HCT116 (cell line): ENCODE results near the gene TSPOAP1. TPM values are rescaled to one million over a fixed set of nuclear protein-coding genes. Genes with fewer than 3 reads are reported as not detected.

ENCODE experiments used
- ATAC-seq: fragments of 200-7000 bp; cut with Tn5 transposase; 2 replicates; pipeline ENCODE4 v1.9.1; 2020; ENCODE audit warnings: mild to moderate bottlenecking, moderate library complexity
- BruUV-seq: library from RNA; stranded (reverse); fragments of 400-500 nt; replicated peaks from 2 replicates; lab custom pipeline; 2021; lab: Mats Ljungman, UMichigan
- CTCF ChIA-PET: fragments of 300-600 bp; sonication (Branson Sonifier 250); formaldehyde crosslinking; loops from one replicate; lab custom pipeline; 2021; ENCODE audit warnings: antibody characterized with exemption; lab: Charles Lee
- POLR2A ChIA-PET: fragments of 300-600, 350-600 bp; sonication (Branson Sonifier 250); formaldehyde crosslinking; loops from one replicate; lab custom pipeline; 2021; ENCODE audit warnings: antibody characterized with exemption; lab: Charles Lee
- RAD21 ChIA-PET, 2 experiments: fragments of 300-600 bp; sonication (Branson Sonifier 250); formaldehyde crosslinking; loops; one replicate each; lab custom pipeline; 2023; ENCODE audit warnings: low total read pairs in 2 of 2; ENCODE audit not compliant: uncharacterized antibody in 2 of 2, unreplicated experiment in 2 of 2, low non-redundant PET in 1 of 2; lab: Charles Lee
- DNase-seq: peaks from one replicate; pipeline ENCODE4 v3.0.0-alpha.2; 2010; ENCODE audit warnings: low read depth, low spot score
- H2AFZ ChIP-seq: fragments of 200-600 bp; shearing (Covaris generic), sonication (generic); 2 replicates; pipeline ENCODE4 v1.6.1; 2017; ENCODE audit warnings: low read depth, mixed run types, mixed read lengths, antibody characterized with exemption, low read length; ENCODE audit not compliant: poor library complexity, severe bottlenecking
- H3K27ac ChIP-seq: 2 replicates; pipeline ENCODE4 v1.5.1; 2012; ENCODE audit warnings: low read depth, low read length
- H3K27me3 ChIP-seq: fragments of 200-600 bp; sonication (generic); 2 replicates; pipeline ENCODE4 v1.6.1; 2016; ENCODE audit warnings: mixed run types, low read length, mixed read lengths; ENCODE audit not compliant: insufficient read depth
- H3K36me3 ChIP-seq, 2 experiments: fragments of 200-500 bp in 1 of 2; fragments of 200-600 bp in 1 of 2; sonication (Bioruptor generic) in 1 of 2; sonication (generic) in 1 of 2; 2 replicates each; pipeline versions ENCODE4 v1.5.1 to v1.6.1; 2014 to 2016; ENCODE audit warnings: low read length in 2 of 2, inconsistent platforms in 1 of 2, mixed read lengths in 1 of 2, mixed run types in 1 of 2; ENCODE audit not compliant: insufficient read depth in 2 of 2, control insufficient read depth in 1 of 2
- H3K4me1 ChIP-seq, 2 experiments: fragments of 200-600 bp in 1 of 2; sonication (generic) in 1 of 2; 2 replicates each; pipeline versions ENCODE4 v1.5.1 to v1.6.1; 2012 to 2017; ENCODE audit warnings: low read length in 2 of 2, inconsistent platforms in 1 of 2, mild to moderate bottlenecking in 1 of 2, mixed read lengths in 1 of 2, mixed run types in 1 of 2, moderate library complexity in 1 of 2; ENCODE audit not compliant: insufficient read depth in 2 of 2, control insufficient read depth in 1 of 2
- H3K4me2 ChIP-seq: fragments of 200-600 bp; sonication (generic); 2 replicates; pipeline ENCODE4 v1.6.1; 2017; ENCODE audit warnings: mixed run types, low read length, mixed read lengths
- H3K4me3 ChIP-seq, 2 experiments: fragments of 200-600 bp in 1 of 2; sonication (generic) in 1 of 2; replicated peaks in 1 of 2; 2 replicates each; pipeline ENCODE4 v1.5.1; 2011 to 2016; ENCODE audit warnings: low read length in 2 of 2, control low read depth in 1 of 2, low read depth in 1 of 2, mild to moderate bottlenecking in 1 of 2, mixed read lengths in 1 of 2, mixed run types in 1 of 2
- H3K79me2 ChIP-seq: fragments of 200-600 bp; sonication (generic); 2 replicates; pipeline ENCODE4 v1.6.1; 2017; ENCODE audit warnings: mild to moderate bottlenecking, mixed run types, low read length, moderate library complexity, mixed read lengths; ENCODE audit not compliant: insufficient read depth
- H3K9ac ChIP-seq: fragments of 200-600 bp; sonication (generic); 2 replicates; pipeline ENCODE4 v1.6.1; 2016; ENCODE audit warnings: low read length, mixed read lengths
- H3K9me2 ChIP-seq: fragments of 200-600 bp; sonication (generic), shearing (Covaris generic); 2 replicates; pipeline ENCODE4 v1.6.1; 2017; ENCODE audit warnings: mixed run types, mild to moderate bottlenecking, moderate library complexity; ENCODE audit not compliant: insufficient read depth
- H3K9me3 ChIP-seq, 2 experiments: fragments of 200-500 bp in 1 of 2; fragments of 200-600 bp in 1 of 2; sonication (Bioruptor generic) in 1 of 2; sonication (generic) in 1 of 2; 2 replicates each; pipeline ENCODE4 v1.6.1; 2014 to 2017; ENCODE audit warnings: low read length in 2 of 2, mixed read lengths in 2 of 2, inconsistent platforms in 1 of 2, low read depth in 1 of 2, mild to moderate bottlenecking in 1 of 2, mixed run types in 1 of 2, moderate library complexity in 1 of 2; ENCODE audit not compliant: control insufficient read depth in 1 of 2, insufficient read depth in 1 of 2
- H4K20me1 ChIP-seq: fragments of 200-600 bp; sonication (generic), shearing (Covaris generic); 2 replicates; pipeline ENCODE4 v1.6.1; 2017; ENCODE audit warnings: mixed run types, mild to moderate bottlenecking, moderate library complexity; ENCODE audit not compliant: insufficient read depth
- CTCF ChIP-seq, 3 experiments: fragments of 200-600 bp in 1 of 3; sonication (generic) in 1 of 3; IDR thresholded peaks in 2 of 3; conservative IDR thresholded peaks in 1 of 3; 2 replicates each; pipeline ENCODE4 v1.5.1; 2012 to 2017; ENCODE audit warnings: low read depth in 2 of 3, low read length in 2 of 3, antibody characterized with exemption in 1 of 3, borderline replicate concordance in 1 of 3, control low read depth in 1 of 3, mild to moderate bottlenecking in 1 of 3, mixed read lengths in 1 of 3, mixed run types in 1 of 3, moderate library complexity in 1 of 3; ENCODE audit not compliant: insufficient read depth in 1 of 3
- EZH2 ChIP-seq: fragments of 200-600 bp; sonication (generic); IDR thresholded peaks from 2 replicates; pipeline ENCODE4 v1.6.1; 2017; ENCODE audit warnings: antibody characterized with exemption, mixed run types
- JUND ChIP-seq: IDR thresholded peaks from 2 replicates; pipeline ENCODE4 v1.6.1; 2012
- SIN3A ChIP-seq: IDR thresholded peaks from 2 replicates; pipeline ENCODE4 v1.6.1; 2012; ENCODE audit warnings: low read depth
- YY1 ChIP-seq: IDR thresholded peaks from 2 replicates; pipeline ENCODE4 v1.6.1; 2011; ENCODE audit warnings: low read length, low read depth, moderate library complexity, mild to moderate bottlenecking; ENCODE audit not compliant: insufficient replicate concordance; ENCODE audit errors: extremely low read depth
- intact Hi-C: fragments of 100-400 bp; cut with micrococcal nuclease; formaldehyde crosslinking; loops from 2 replicates; pipeline ENCODE4 v1.10.0; 2022
- total RNA-seq: library from RNA; stranded (reverse); gene quantifications from one replicate; pipeline ENCODE4 v1.2.1, GENCODE V29; 2021; ENCODE audit not compliant: unreplicated experiment

Gene TSPOAP1
- total RNA-seq, 1 experiment from 2014 or later: 0.27 TPM

- CTCF ChIA-PET: interaction anchor here (4.8 kb wide), 1 partner anchor 12 kb away, joined by 27 read pairs; no protein-coding TSS in a partner anchor
- H3K4me2 ChIP-seq: no peak overlapping the region
- H3K9ac ChIP-seq: no peak overlapping the region
- H2AFZ ChIP-seq: no peak overlapping the region
- no peaks in the 10 kb centered on the region for H3K79me2 ChIP-seq
- H3K9me3 ChIP-seq: no peaks in the 10 kb centered on the region
- intact Hi-C loops: no loop called here
- ATAC-seq: no peak
- no peak for TF ChIP-seq JUND
- TF ChIP-seq CTCF (IDR thresholded peaks at IDR 0.05 in 2 of 3, conservative IDR thresholded peaks at IDR 0.05 in 1 of 3; ENCODE audit: borderline replicate concordance in 1 of 3, insufficient read depth in 1 of 3, low read depth in 2 of 3, low read length in 2 of 3): no peak
- TF ChIP-seq SIN3A: no peak
- no peak for TF ChIP-seq YY1
- no peak for TF ChIP-seq EZH2
- BruUV-seq: no TSS peak
- H3K4me1 ChIP-seq: peaks cover 0 to 9% of the 10 kb centered on the region in 2 experiments; a peak in 2 of 4 replicates
- no peaks in the 10 kb centered on the region for H4K20me1 ChIP-seq
- H3K9me2 ChIP-seq: no peaks in the 10 kb centered on the region
- no peak for DNase-seq
- no peak overlapping the region for H3K4me3 ChIP-seq
- POLR2A ChIA-PET: no interaction called here
- RAD21 ChIA-PET: interaction anchor here in 1 of 2 experiments (1.4 kb wide), 1 partner anchor 12 kb away, joined by 4 read pairs; no protein-coding TSS in a partner anchor
- H3K27me3 ChIP-seq: no peaks in the 10 kb centered on the region
- H3K36me3 ChIP-seq: no peaks in the 10 kb centered on the region
- no peak overlapping the region for H3K27ac ChIP-seq
Observed at GRCh38 chr17:58305626-58306025, 23.0 kb downstream of the TSPOAP1 start.
